IMR-90 (cell line): ENCODE measurements around the gene CCN5. TPM values are rescaled to one million over a fixed set of nuclear protein-coding genes. Genes with fewer than 3 reads are reported as not detected.

Source experiments
- ATAC-seq: fragments of 200-7000 bp; cut with Tn5 transposase; 2 replicates; pipeline ENCODE4 v1.9.1; 2020; ENCODE audit warnings: low read depth, mild to moderate bottlenecking, moderate library complexity
- BruUV-seq: library from RNA; stranded (reverse); fragments of 400-500 nt; replicated peaks from 2 replicates; lab custom pipeline; 2021; lab: Mats Ljungman, UMichigan
- CTCF ChIA-PET: fragments of 300-600 bp; formaldehyde crosslinking; extraction: SDS; loops from one replicate; lab custom pipeline; 2021; ENCODE audit warnings: antibody characterized with exemption; lab: Yijun Ruan, JAX
- POLR2A ChIA-PET: fragments of 300-600 bp; sonication (Branson Sonifier 250); formaldehyde crosslinking; loops from one replicate; lab custom pipeline; 2022; ENCODE audit warnings: antibody characterized with exemption; ENCODE audit not compliant: unreplicated experiment; lab: Charles Lee
- DNase-seq: peaks from one replicate; pipeline ENCODE4 v3.0.0; 2013
- H2AFZ ChIP-seq: replicated peaks from 2 replicates; pipeline ENCODE3; 2013; ENCODE audit warnings: low read length, mild to moderate bottlenecking; ENCODE audit not compliant: poor library complexity
- H2AK5ac ChIP-seq: 2 replicates; pipeline ENCODE4 v1.6.1; 2013; ENCODE audit warnings: low read depth, low read length, inconsistent platforms
- H2AK9ac ChIP-seq: replicated peaks from 2 replicates; pipeline ENCODE3; 2013; ENCODE audit warnings: mild to moderate bottlenecking, low read depth, low read length, moderate library complexity; ENCODE audit not compliant: poor library complexity
- H2BK120ac ChIP-seq: 2 replicates; pipeline ENCODE4 v1.6.1; 2013; ENCODE audit warnings: low read depth, low read length, inconsistent platforms
- H2BK15ac ChIP-seq: 3 replicates; pipeline ENCODE4 v1.6.1; 2013; ENCODE audit warnings: low read depth, low read length, inconsistent platforms
- H2BK20ac ChIP-seq: 2 replicates; pipeline ENCODE4 v1.6.1; 2013; ENCODE audit warnings: low read depth, mild to moderate bottlenecking, inconsistent platforms, low read length, moderate library complexity
- H2BK5ac ChIP-seq: 2 replicates; pipeline ENCODE4 v1.6.1; 2013; ENCODE audit warnings: mild to moderate bottlenecking, low read depth, low read length, inconsistent platforms; ENCODE audit not compliant: poor library complexity, severe bottlenecking
- H3K14ac ChIP-seq: replicated peaks from 2 replicates; pipeline ENCODE4 v1.6.1; 2013; ENCODE audit warnings: low read depth, low read length, inconsistent platforms
- H3K18ac ChIP-seq: 2 replicates; pipeline ENCODE4 v1.6.1; 2013; ENCODE audit warnings: low read depth, low read length, control low read depth
- H3K23ac ChIP-seq: 2 replicates; pipeline ENCODE4 v1.6.1; 2013; ENCODE audit warnings: low read depth, low read length, inconsistent platforms
- H3K27ac ChIP-seq: 2 replicates; pipeline ENCODE4 v1.5.1; 2013; ENCODE audit warnings: mild to moderate bottlenecking, control low read depth, low read length; ENCODE audit not compliant: insufficient read depth
- H3K27me3 ChIP-seq: 2 replicates; pipeline ENCODE4 v1.6.1; 2013; ENCODE audit warnings: low read length; ENCODE audit not compliant: control insufficient read depth, insufficient read depth
- H3K36me3 ChIP-seq: 2 replicates; pipeline ENCODE4 v1.6.1; 2013; ENCODE audit warnings: low read length, mixed read lengths; ENCODE audit not compliant: control insufficient read depth, insufficient read depth
- H3K4ac ChIP-seq: 2 replicates; pipeline ENCODE4 v1.6.1; 2013; ENCODE audit warnings: low read depth, low read length, inconsistent platforms
- H3K4me1 ChIP-seq: 2 replicates; pipeline ENCODE4 v1.6.1; 2013; ENCODE audit warnings: low read length, mixed read lengths; ENCODE audit not compliant: control insufficient read depth, insufficient read depth
- H3K4me2 ChIP-seq: 2 replicates; pipeline ENCODE4 v1.6.1; 2013; ENCODE audit warnings: low read depth, mild to moderate bottlenecking, control low read depth, low read length, moderate library complexity
- H3K4me3 ChIP-seq: 2 replicates; pipeline ENCODE4 v1.5.1; 2013; ENCODE audit warnings: low read depth, mild to moderate bottlenecking, control low read depth, low read length, moderate library complexity; ENCODE audit not compliant: insufficient read depth
- H3K56ac ChIP-seq: 2 replicates; pipeline ENCODE4 v1.6.1; 2013; ENCODE audit warnings: low read length, inconsistent platforms; ENCODE audit not compliant: insufficient read depth; ENCODE audit errors: extremely low read depth
- H3K79me1 ChIP-seq, 2 experiments: 2 replicates each; pipeline ENCODE4 v1.6.1; 2013; ENCODE audit warnings: low read length in 2 of 2, inconsistent platforms in 1 of 2, low read depth in 1 of 2
- H3K9ac ChIP-seq: 2 replicates; pipeline ENCODE4 v1.6.1; 2013; ENCODE audit warnings: low read depth, low read length, control low read depth
- H3K9me1 ChIP-seq: 2 replicates; pipeline ENCODE4 v1.6.1; 2013; ENCODE audit warnings: low read length, inconsistent platforms; ENCODE audit not compliant: insufficient read depth
- H3K9me3 ChIP-seq: 2 replicates; pipeline ENCODE4 v1.6.1; 2013; ENCODE audit warnings: low read length; ENCODE audit not compliant: control insufficient read depth, insufficient read depth
- H4K20me1 ChIP-seq: 2 replicates; pipeline ENCODE4 v1.6.1; 2013; ENCODE audit warnings: low read length, inconsistent platforms; ENCODE audit not compliant: insufficient read depth
- H4K5ac ChIP-seq: 2 replicates; pipeline ENCODE4 v1.6.1; 2013; ENCODE audit warnings: mild to moderate bottlenecking, low read depth, low read length, control low read depth
- H4K8ac ChIP-seq, 2 experiments: 2 replicates each; pipeline ENCODE4 v1.6.1; 2013; ENCODE audit warnings: low read depth in 2 of 2, low read length in 2 of 2, control low read depth in 1 of 2, inconsistent platforms in 1 of 2
- H4K91ac ChIP-seq: 2 replicates; pipeline ENCODE4 v1.6.1; 2013; ENCODE audit warnings: low read depth, low read length, inconsistent platforms; ENCODE audit not compliant: insufficient read depth
- BHLHE40 ChIP-seq: fragments of 150-350 bp; IDR thresholded peaks from 2 replicates; pipeline ENCODE4 v1.6.1; 2016; ENCODE audit warnings: mild to moderate bottlenecking, low read depth, low read length
- CEBPB ChIP-seq: IDR thresholded peaks from 2 replicates; pipeline ENCODE4 v1.6.1; 2012; ENCODE audit warnings: low read depth, low read length, improper control_type of control experiment
- CHD1 ChIP-seq: IDR thresholded peaks from 2 replicates; pipeline ENCODE4 v1.6.1; 2012; ENCODE audit warnings: low read depth, low read length, improper control_type of control experiment
- CTCF ChIP-seq: conservative IDR thresholded peaks from 2 replicates; pipeline ENCODE4 v1.5.1; 2012; ENCODE audit warnings: mild to moderate bottlenecking, low read depth, low read length, improper control_type of control experiment
- FOS ChIP-seq: fragments of 150-350 bp; IDR thresholded peaks from 2 replicates; pipeline ENCODE4 v1.6.1; 2016; ENCODE audit warnings: low read depth, low read length
- MAFK ChIP-seq: IDR thresholded peaks from 2 replicates; pipeline ENCODE4 v1.6.1; 2012; ENCODE audit warnings: low read depth, low read length, improper control_type of control experiment
- MAZ ChIP-seq: IDR thresholded peaks from 2 replicates; pipeline ENCODE4 v1.6.1; 2012; ENCODE audit warnings: low read depth, mild to moderate bottlenecking, low read length, improper control_type of control experiment, moderate library complexity, borderline replicate concordance
- MXI1 ChIP-seq: IDR thresholded peaks from 2 replicates; pipeline ENCODE4 v1.6.1; 2012; ENCODE audit warnings: low read depth, mild to moderate bottlenecking, low read length, moderate library complexity, borderline replicate concordance
- NFE2L2 ChIP-seq: fragments of 150-350 bp; IDR thresholded peaks from 2 replicates; pipeline ENCODE4 v1.6.1; 2016; ENCODE audit warnings: low read depth, mild to moderate bottlenecking, low read length
- POLR2A ChIP-seq: IDR thresholded peaks from 2 replicates; pipeline ENCODE4 v1.6.1; 2012; ENCODE audit warnings: mild to moderate bottlenecking, low read depth, low read length
- RAD21 ChIP-seq: IDR thresholded peaks from 2 replicates; pipeline ENCODE4 v1.6.1; 2012; ENCODE audit warnings: low read length, improper control_type of control experiment
- RCOR1 ChIP-seq: IDR thresholded peaks from 2 replicates; pipeline ENCODE4 v1.6.1; 2012; ENCODE audit warnings: mild to moderate bottlenecking, low read length, improper control_type of control experiment; ENCODE audit not compliant: insufficient replicate concordance
- RFX5 ChIP-seq: IDR thresholded peaks from 2 replicates; pipeline ENCODE4 v1.8.0; 2012; ENCODE audit warnings: low read depth, mild to moderate bottlenecking, low read length, moderate library complexity
- SMC3 ChIP-seq: fragments of 150-350 bp; IDR thresholded peaks from 2 replicates; pipeline ENCODE4 v1.6.1; 2016; ENCODE audit warnings: low read depth, mild to moderate bottlenecking, antibody characterized with exemption, low read length, moderate library complexity
- whole genome bisulfite sequencing, 2 experiments: methylation state at CpG; one replicate each; pipeline versions ENCODE4 v1.1.5 to v1.1.7; 2013; ENCODE audit warnings: missing lambda C conversion rate in 2 of 2; ENCODE audit not compliant: insufficient read length in 1 of 2; ENCODE audit errors: extremely low coverage in 2 of 2; 5-methylcytosine and 5-hydroxymethylcytosine counted together
- dilution Hi-C: fragments of 300-500 bp; cut with HindIII; formaldehyde crosslinking; loops from one replicate; pipeline ENCODE4 v1.14.3; 2018; ENCODE audit warnings: low sequenced_read_pairs; ENCODE audit not compliant: unreplicated experiment
- in situ Hi-C: fragments of 300-500 bp; cut with MboI; formaldehyde crosslinking; loops from 3 replicates; pipeline ENCODE4 v1.14.3; 2019; ENCODE audit warnings: low sequenced_read_pairs, inconsistent platforms, mixed read lengths
- intact Hi-C: fragments of 100-400 bp; cut with micrococcal nuclease; formaldehyde crosslinking; loops from 2 replicates; pipeline ENCODE4 v1.10.0; 2022
- polyA plus RNA-seq, 3 experiments: library from polyadenylated mRNA; depleted of rRNA; stranded (reverse); fragments of >200 nt; gene quantifications; 2 replicates each; pipeline ENCODE4 v1.2.3, GENCODE V29; 2012; ENCODE audit warnings: low replicate concordance in 1 of 3
- total RNA-seq: library from RNA; depleted of rRNA; stranded (reverse); fragments of >200 nt; gene quantifications from 2 replicates; pipeline ENCODE4 v1.2.3, GENCODE V29; 2012
- TF ChIP-seq, protein P1 (sequence below): fragments of 150-350 bp; IDR thresholded peaks from 2 replicates; pipeline ENCODE4 v1.6.1; 2016; ENCODE audit warnings: low read depth, mild to moderate bottlenecking, low read length, moderate library complexity, borderline replicate concordance
- TF ChIP-seq, protein P2 (sequence below): fragments of 150-350 bp; IDR thresholded peaks from 2 replicates; pipeline ENCODE4 v1.6.1; 2017; ENCODE audit warnings: mild to moderate bottlenecking, antibody characterized with exemption, low read length, low read depth

CCN5 gene
- total and polyA plus RNA-seq, 2 of the 4 experiments (the other 2 are of a cell fraction) = not detected

GRCh38 chr20:44707018-44707579 is 8.1 kb upstream of the CCN5 start:
- Histone ChIP-seq H2BK5ac (no peak overlapping the region), H2BK15ac (no peak overlapping the region), H3K9me1 (no peaks in the 10 kb centered on the region; the same call in 1 of the 2 replicates), H2AK9ac (no peak overlapping the region), H3K56ac (no peak overlapping the region), H3K9ac (no peak overlapping the region), H3K23ac (no peak overlapping the region), H2AFZ (no peak overlapping the region), H3K36me3 (no peaks in the 10 kb centered on the region), H2BK20ac (no peak overlapping the region), H2AK5ac (no peak overlapping the region), H4K5ac (no peak overlapping the region), H3K4me2 (no peak overlapping the region), H4K91ac (no peak overlapping the region), H3K14ac (no peak overlapping the region), H3K4me1 (peaks cover 38% of the 10 kb centered on the region), H3K4ac (no peak overlapping the region), H3K4me3 (no peak overlapping the region), H2BK120ac (no peak overlapping the region), H3K79me1 (no peaks in the 10 kb centered on the region), H4K8ac (no peak overlapping the region), H3K27ac (no peak overlapping the region), H3K27me3 (peaks cover 17% of the 10 kb centered on the region), H3K9me3 (no peaks in the 10 kb centered on the region), H3K18ac (no peak overlapping the region), H4K20me1 (no peaks in the 10 kb centered on the region; the same call in 1 of the 2 replicates)
- ATAC-seq (no peak), DNase-seq (no peak)
- TF ChIP-seq MAFK = no peak
- TF ChIP-seq NFE2L2 = no peak
- no peak for TF ChIP-seq SMC3
- no peak for TF ChIP-seq MAZ
- no peak for TF ChIP-seq MXI1
- TF ChIP-seq RCOR1 = no peak
- no peak for TF ChIP-seq BHLHE40
- TF ChIP-seq CEBPB = no peak
- TF ChIP-seq RFX5 = no peak
- TF ChIP-seq, protein P1, sequence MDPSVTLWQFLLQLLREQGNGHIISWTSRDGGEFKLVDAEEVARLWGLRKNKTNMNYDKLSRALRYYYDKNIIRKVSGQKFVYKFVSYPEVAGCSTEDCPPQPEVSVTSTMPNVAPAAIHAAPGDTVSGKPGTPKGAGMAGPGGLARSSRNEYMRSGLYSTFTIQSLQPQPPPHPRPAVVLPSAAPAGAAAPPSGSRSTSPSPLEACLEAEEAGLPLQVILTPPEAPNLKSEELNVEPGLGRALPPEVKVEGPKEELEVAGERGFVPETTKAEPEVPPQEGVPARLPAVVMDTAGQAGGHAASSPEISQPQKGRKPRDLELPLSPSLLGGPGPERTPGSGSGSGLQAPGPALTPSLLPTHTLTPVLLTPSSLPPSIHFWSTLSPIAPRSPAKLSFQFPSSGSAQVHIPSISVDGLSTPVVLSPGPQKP = no peak
- TF ChIP-seq, protein P2, sequence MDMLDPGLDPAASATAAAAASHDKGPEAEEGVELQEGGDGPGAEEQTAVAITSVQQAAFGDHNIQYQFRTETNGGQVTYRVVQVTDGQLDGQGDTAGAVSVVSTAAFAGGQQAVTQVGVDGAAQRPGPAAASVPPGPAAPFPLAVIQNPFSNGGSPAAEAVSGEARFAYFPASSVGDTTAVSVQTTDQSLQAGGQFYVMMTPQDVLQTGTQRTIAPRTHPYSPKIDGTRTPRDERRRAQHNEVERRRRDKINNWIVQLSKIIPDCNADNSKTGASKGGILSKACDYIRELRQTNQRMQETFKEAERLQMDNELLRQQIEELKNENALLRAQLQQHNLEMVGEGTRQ = no peak
- no peak for TF ChIP-seq FOS
- TF ChIP-seq RAD21 = no peak
- TF ChIP-seq CHD1 = no peak
- no peak for TF ChIP-seq POLR2A
- no peak for TF ChIP-seq CTCF
- dilution Hi-C loops = no loop called here
- in situ Hi-C loops = no loop called here
- no TSS peak for BruUV-seq
- WGBS, 2 experiments = 88% methylated on average over 1 of the region's 5 CpGs; no CpG with 5 or more reads in 1 of the 2 experiments
- intact Hi-C loops = no loop called here
- ChIA-PET POLR2A (no interaction called here), CTCF (no interaction called here)
